IgD-negative memory B cell (primary cell): Measurements from ENCODE around the gene CHD6. TPM values are rescaled to one million over a fixed set of nuclear protein-coding genes. Genes with fewer than 3 reads are reported as not detected.
A peak's percentile ranks its signal among the peaks of the same experiment; 100 is the strongest.

Experiments used
- H3K27ac Mint-ChIP-seq, 3 donors: one replicate each; pipeline ENCODE4 v1.8.0; 2020 to 2022; ENCODE audit warnings: mild to moderate bottlenecking in 3 of 3, mixed read lengths in 3 of 3, moderate library complexity in 1 of 3
- H3K27me3 Mint-ChIP-seq: one replicate; pipeline ENCODE4 v1.8.0; 2021; ENCODE audit warnings: mixed read lengths
- H3K36me3 Mint-ChIP-seq: one replicate; pipeline ENCODE4 v1.8.0; 2020; ENCODE audit warnings: mild to moderate bottlenecking, mixed read lengths
- H3K4me1 Mint-ChIP-seq, 3 donors: one replicate each; pipeline ENCODE4 v1.8.0; 2020 to 2022; ENCODE audit warnings: mixed read lengths in 3 of 3, mild to moderate bottlenecking in 1 of 3
- H3K4me3 Mint-ChIP-seq, 4 donors: one replicate each; pipeline ENCODE4 v1.8.0; 2020 to 2022; ENCODE audit warnings: mild to moderate bottlenecking in 4 of 4, mixed read lengths in 4 of 4, moderate library complexity in 3 of 4
- H3K9me3 Mint-ChIP-seq, 3 donors: one replicate each; pipeline ENCODE4 v1.8.0; 2020 to 2021; ENCODE audit warnings: mixed read lengths in 3 of 3, mild to moderate bottlenecking in 1 of 3
- polyA plus RNA-seq: library from polyadenylated mRNA; unstranded; fragments of 300-500 nt; fragmentation: Illumina TruSeq; gene quantifications from one replicate; pipeline ENCODE4 v1.2.3, GENCODE V29; 2021

The CHD6 gene
- polyA plus RNA-seq, 1 donor from 2014 or later: 56.1 TPM

- Mint-ChIP-seq H3K36me3 (peaks cover 5% of the 10 kb centered on the region), H3K4me3 (no peak overlapping the region), H3K27ac (peak overlapping the region in 1 of 3 donors; percentile 57), H3K27me3 (no peaks in the 10 kb centered on the region), H3K9me3 (no peaks in the 10 kb centered on the region), H3K4me1 (peaks cover 1 to 4% (median 3%) of the 10 kb centered on the region in 3 donors)
These were observed 84.5 kb downstream of the CHD6 start for GRCh38 chr20:41533537-41534136.

- H3K4me3 Mint-ChIP-seq: no peak overlapping the region
- H3K27me3 Mint-ChIP-seq: no peaks in the 10 kb centered on the region
- H3K9me3 Mint-ChIP-seq: no peaks in the 10 kb centered on the region
- peaks cover 1 to 4% (median 3%) of the 10 kb centered on the region in 3 donors for H3K4me1 Mint-ChIP-seq
- H3K27ac Mint-ChIP-seq: peak overlapping the region in 1 of 3 donors; percentile 57
- H3K36me3 Mint-ChIP-seq: peaks cover 5% of the 10 kb centered on the region
These were observed 85.2 kb downstream of the CHD6 start for GRCh38 chr20:41532935-41533334.

- peaks cover 6 to 10% (median 7%) of the 10 kb centered on the region in 3 donors for H3K4me1 Mint-ChIP-seq
- no peak overlapping the region for H3K4me3 Mint-ChIP-seq
- peaks cover 8% of the 10 kb centered on the region for H3K36me3 Mint-ChIP-seq
- H3K27ac Mint-ChIP-seq: no peak overlapping the region
- H3K9me3 Mint-ChIP-seq: no peaks in the 10 kb centered on the region
- no peaks in the 10 kb centered on the region for H3K27me3 Mint-ChIP-seq
These were observed 86.5 kb downstream of the CHD6 start for GRCh38 chr20:41531518-41532275.

- H3K9me3 Mint-ChIP-seq: no peaks in the 10 kb centered on the region
- H3K4me1 Mint-ChIP-seq: peaks cover 9 to 14% (median 13%) of the 10 kb centered on the region in 3 donors
- no peak overlapping the region for H3K27ac Mint-ChIP-seq
- no peaks in the 10 kb centered on the region for H3K27me3 Mint-ChIP-seq
- H3K4me3 Mint-ChIP-seq: no peak overlapping the region
- peaks cover 8% of the 10 kb centered on the region for H3K36me3 Mint-ChIP-seq
These were observed 87.3 kb downstream of the CHD6 start for GRCh38 chr20:41530923-41531322.

GRCh38 chr20:41526327-41526726, 91.8 kb downstream of the CHD6 start:
- Mint-ChIP-seq H3K4me1 (peaks cover 22 to 36% (median 26%) of the 10 kb centered on the region in 3 donors), H3K27ac (no peak overlapping the region), H3K27me3 (no peaks in the 10 kb centered on the region), H3K9me3 (peaks cover 0 to 3% (median 0%) of the 10 kb centered on the region in 3 donors), H3K36me3 (peaks cover 13% of the 10 kb centered on the region), H3K4me3 (peak overlapping the region in 1 of 4 donors; percentile 3)

- peaks cover 13% of the 10 kb centered on the region for H3K36me3 Mint-ChIP-seq
- peak overlapping the region; percentile 28 to 63 (median 48) for H3K27ac Mint-ChIP-seq
- peaks cover 0 to 3% (median 0%) of the 10 kb centered on the region in 3 donors for H3K9me3 Mint-ChIP-seq
- H3K27me3 Mint-ChIP-seq: no peaks in the 10 kb centered on the region
- no peak overlapping the region for H3K4me3 Mint-ChIP-seq
- H3K4me1 Mint-ChIP-seq: peaks cover 21 to 36% (median 26%) of the 10 kb centered on the region in 3 donors
These were observed 93.1 kb downstream of the CHD6 start for GRCh38 chr20:41524980-41525613.

- H3K27ac Mint-ChIP-seq: peak overlapping the region in 1 of 3 donors; percentile 1
- peaks cover 0 to 3% (median 0%) of the 10 kb centered on the region in 3 donors for H3K9me3 Mint-ChIP-seq
- no peak overlapping the region for H3K4me3 Mint-ChIP-seq
- H3K27me3 Mint-ChIP-seq: no peaks in the 10 kb centered on the region
- peaks cover 13% of the 10 kb centered on the region for H3K36me3 Mint-ChIP-seq
- peaks cover 21 to 36% (median 28%) of the 10 kb centered on the region in 3 donors for H3K4me1 Mint-ChIP-seq
These were observed 94.3 kb downstream of the CHD6 start for GRCh38 chr20:41523857-41524256.

- Mint-ChIP-seq H3K9me3 (no peaks in the 10 kb centered on the region), H3K36me3 (peaks cover 10% of the 10 kb centered on the region), H3K27ac (no peak overlapping the region), H3K4me3 (no peak overlapping the region), H3K4me1 (peaks cover 3 to 9% (median 4%) of the 10 kb centered on the region in 3 donors), H3K27me3 (no peaks in the 10 kb centered on the region)
These were observed 104.3 kb downstream of the CHD6 start for GRCh38 chr20:41513829-41514228.

- Mint-ChIP-seq H3K36me3 (peaks cover 13% of the 10 kb centered on the region), H3K27ac (no peak overlapping the region), H3K4me1 (peaks cover 7 to 9% (median 8%) of the 10 kb centered on the region in 3 donors), H3K4me3 (no peak overlapping the region), H3K27me3 (no peaks in the 10 kb centered on the region), H3K9me3 (no peaks in the 10 kb centered on the region)
These were observed 105.6 kb downstream of the CHD6 start for GRCh38 chr20:41512624-41513023.

GRCh38 chr20:41510847-41511450, 107.2 kb downstream of the CHD6 start:
- Mint-ChIP-seq H3K27me3 (no peaks in the 10 kb centered on the region), H3K4me1 (peaks cover 7 to 9% (median 8%) of the 10 kb centered on the region in 3 donors), H3K27ac (no peak overlapping the region), H3K9me3 (peaks cover 0 to 4% (median 0%) of the 10 kb centered on the region in 3 donors), H3K4me3 (no peak overlapping the region), H3K36me3 (peaks cover 11% of the 10 kb centered on the region)

- Mint-ChIP-seq H3K36me3 (peaks cover 17% of the 10 kb centered on the region), H3K27me3 (no peaks in the 10 kb centered on the region), H3K4me1 (peaks cover 8 to 9% (median 8%) of the 10 kb centered on the region in 3 donors), H3K27ac (no peak overlapping the region), H3K9me3 (peaks cover 0 to 10% (median 0%) of the 10 kb centered on the region in 3 donors), H3K4me3 (no peak overlapping the region)
These were observed 108.0 kb downstream of the CHD6 start for GRCh38 chr20:41510224-41510623.

- Mint-ChIP-seq H3K36me3 (peaks cover 21% of the 10 kb centered on the region), H3K4me3 (no peak overlapping the region), H3K9me3 (peaks cover 0 to 10% (median 0%) of the 10 kb centered on the region in 3 donors), H3K4me1 (peaks cover 8 to 9% (median 8%) of the 10 kb centered on the region in 3 donors), H3K27ac (peak overlapping the region in 1 of 3 donors; percentile 8), H3K27me3 (no peaks in the 10 kb centered on the region)
These were observed 108.6 kb downstream of the CHD6 start for GRCh38 chr20:41509316-41510200.

GRCh38 chr20:41508335-41508734, 109.8 kb downstream of the CHD6 start:
- no peaks in the 10 kb centered on the region for H3K27me3 Mint-ChIP-seq
- peaks cover 8 to 9% (median 8%) of the 10 kb centered on the region in 3 donors for H3K4me1 Mint-ChIP-seq
- peaks cover 17% of the 10 kb centered on the region for H3K36me3 Mint-ChIP-seq
- H3K27ac Mint-ChIP-seq: no peak overlapping the region
- H3K4me3 Mint-ChIP-seq: no peak overlapping the region
- peaks cover 0 to 10% (median 0%) of the 10 kb centered on the region in 3 donors for H3K9me3 Mint-ChIP-seq

GRCh38 chr20:41507851-41508250, 110.3 kb downstream of the CHD6 start:
- Mint-ChIP-seq H3K27ac (no peak overlapping the region), H3K4me1 (peaks cover 8 to 9% (median 8%) of the 10 kb centered on the region in 3 donors), H3K36me3 (peaks cover 17% of the 10 kb centered on the region), H3K9me3 (peaks cover 0 to 10% (median 0%) of the 10 kb centered on the region in 3 donors), H3K4me3 (no peak overlapping the region), H3K27me3 (no peaks in the 10 kb centered on the region)
